ENCODE measurements around the gene MEIS2.
A peak's percentile ranks its signal among the peaks of the same experiment; 100 is the strongest.

MEIS2 gene

DNA sequence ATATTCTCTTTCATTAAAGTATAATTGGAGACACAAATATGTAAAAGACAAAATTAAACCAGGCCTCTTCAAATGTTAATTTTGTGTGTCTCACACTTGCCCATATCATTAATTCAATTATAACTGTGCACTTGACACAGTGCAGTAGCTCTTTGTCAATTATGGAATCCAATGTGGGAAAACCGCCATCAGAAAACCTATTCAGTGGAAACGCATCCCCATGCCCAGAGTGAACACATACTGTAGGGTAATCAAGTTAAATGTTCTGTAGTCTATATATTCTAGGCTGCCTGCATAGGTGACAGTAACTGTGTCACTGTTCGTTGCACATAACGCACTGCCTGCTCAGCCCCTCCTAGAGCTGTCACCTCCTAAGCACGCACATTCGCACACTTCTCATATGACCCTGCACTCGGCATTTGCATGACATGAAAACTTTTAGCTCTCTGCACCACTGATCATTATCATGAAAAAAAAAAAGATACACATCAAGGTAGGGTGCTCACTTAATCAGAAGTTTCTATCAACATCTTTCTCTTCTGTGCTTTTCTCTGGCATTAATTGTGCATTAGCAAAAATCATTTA is 63.2 kb downstream of the MEIS2 start:
- TF ChIP-seq, protein P1, sequence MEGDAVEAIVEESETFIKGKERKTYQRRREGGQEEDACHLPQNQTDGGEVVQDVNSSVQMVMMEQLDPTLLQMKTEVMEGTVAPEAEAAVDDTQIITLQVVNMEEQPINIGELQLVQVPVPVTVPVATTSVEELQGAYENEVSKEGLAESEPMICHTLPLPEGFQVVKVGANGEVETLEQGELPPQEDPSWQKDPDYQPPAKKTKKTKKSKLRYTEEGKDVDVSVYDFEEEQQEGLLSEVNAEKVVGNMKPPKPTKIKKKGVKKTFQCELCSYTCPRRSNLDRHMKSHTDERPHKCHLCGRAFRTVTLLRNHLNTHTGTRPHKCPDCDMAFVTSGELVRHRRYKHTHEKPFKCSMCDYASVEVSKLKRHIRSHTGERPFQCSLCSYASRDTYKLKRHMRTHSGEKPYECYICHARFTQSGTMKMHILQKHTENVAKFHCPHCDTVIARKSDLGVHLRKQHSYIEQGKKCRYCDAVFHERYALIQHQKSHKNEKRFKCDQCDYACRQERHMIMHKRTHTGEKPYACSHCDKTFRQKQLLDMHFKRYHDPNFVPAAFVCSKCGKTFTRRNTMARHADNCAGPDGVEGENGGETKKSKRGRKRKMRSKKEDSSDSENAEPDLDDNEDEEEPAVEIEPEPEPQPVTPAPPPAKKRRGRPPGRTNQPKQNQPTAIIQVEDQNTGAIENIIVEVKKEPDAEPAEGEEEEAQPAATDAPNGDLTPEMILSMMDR (IDR thresholded peaks at IDR 0.05; ENCODE audit: insufficient read depth, low read depth, low read length, missing control alignments), result no peak
- DNase-seq (ENCODE audit: low read depth), result no peak
- H3K4me3 ChIP-seq (ENCODE audit: low read length), result no peak overlapping the region

- H3K4me3 ChIP-seq (ENCODE audit: low read length), result no peak overlapping the region
- DNase-seq (ENCODE audit: low read depth), result no peak
- TF ChIP-seq, protein P1 (IDR thresholded peaks at IDR 0.05; ENCODE audit: insufficient read depth, low read depth, low read length, missing control alignments), result no peak
Observed at GRCh38 chr15:37034835-37035748, 65.3 kb downstream of the MEIS2 start.

DNA sequence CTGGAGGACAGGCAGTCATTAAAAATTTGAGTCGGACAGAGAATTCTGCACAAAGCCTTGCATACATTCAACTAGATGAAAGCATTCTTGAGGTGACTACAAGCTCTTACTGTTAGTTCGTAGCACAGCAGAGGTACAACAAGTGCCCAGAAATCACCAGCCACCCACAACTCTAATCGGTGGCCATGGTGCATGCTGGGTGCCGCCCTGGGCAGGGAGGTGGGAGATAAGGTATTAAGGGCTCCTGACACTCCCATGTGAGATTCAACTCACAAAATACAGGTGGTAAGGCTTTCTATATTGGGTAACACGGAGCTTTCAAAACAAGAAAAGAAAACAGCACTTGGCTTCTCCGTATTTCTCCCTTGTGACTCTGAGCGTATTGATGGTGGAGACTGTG is 66.0 kb downstream of the MEIS2 start:
- H3K4me3 ChIP-seq (ENCODE audit: low read length), result no peak overlapping the region
- TF ChIP-seq, protein P1 (IDR thresholded peaks at IDR 0.05; ENCODE audit: insufficient read depth, low read depth, low read length, missing control alignments), result no peak
- DNase-seq (ENCODE audit: low read depth), result no peak

- DNase-seq (ENCODE audit: low read depth), result no peak
- no peak overlapping the region for H3K4me3 ChIP-seq (ENCODE audit: low read length)
- TF ChIP-seq, protein P1 (IDR thresholded peaks at IDR 0.05; ENCODE audit: insufficient read depth, low read depth, low read length, missing control alignments), result no peak
Observed at GRCh38 chr15:37032091-37032775, 68.1 kb downstream of the MEIS2 start.

DNA sequence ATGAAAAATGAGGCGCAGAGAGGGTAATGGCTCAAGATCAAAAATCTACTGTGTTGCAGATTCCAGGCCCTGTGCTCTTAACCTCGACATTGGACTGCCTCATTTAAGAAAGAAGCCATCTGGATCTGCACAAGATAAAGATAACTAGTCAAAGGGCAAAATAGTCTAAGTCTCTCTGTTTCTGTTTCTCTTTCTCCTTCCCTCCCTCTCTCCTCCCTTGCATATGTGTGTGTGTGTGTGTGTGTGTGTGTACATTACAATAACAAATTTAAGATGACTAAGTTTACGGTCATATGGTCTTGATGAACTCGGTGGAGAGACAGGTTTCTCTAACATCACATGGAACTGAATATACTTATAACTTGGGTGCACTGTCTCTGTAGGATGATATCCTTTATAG is 69.2 kb downstream of the MEIS2 start:
- H3K4me3 ChIP-seq (ENCODE audit: low read length), result no peak overlapping the region
- peak; percentile 51 for DNase-seq (ENCODE audit: low read depth)
- TF ChIP-seq, protein P1 (IDR thresholded peaks at IDR 0.05; ENCODE audit: insufficient read depth, low read depth, low read length, missing control alignments), result no peak

DNA sequence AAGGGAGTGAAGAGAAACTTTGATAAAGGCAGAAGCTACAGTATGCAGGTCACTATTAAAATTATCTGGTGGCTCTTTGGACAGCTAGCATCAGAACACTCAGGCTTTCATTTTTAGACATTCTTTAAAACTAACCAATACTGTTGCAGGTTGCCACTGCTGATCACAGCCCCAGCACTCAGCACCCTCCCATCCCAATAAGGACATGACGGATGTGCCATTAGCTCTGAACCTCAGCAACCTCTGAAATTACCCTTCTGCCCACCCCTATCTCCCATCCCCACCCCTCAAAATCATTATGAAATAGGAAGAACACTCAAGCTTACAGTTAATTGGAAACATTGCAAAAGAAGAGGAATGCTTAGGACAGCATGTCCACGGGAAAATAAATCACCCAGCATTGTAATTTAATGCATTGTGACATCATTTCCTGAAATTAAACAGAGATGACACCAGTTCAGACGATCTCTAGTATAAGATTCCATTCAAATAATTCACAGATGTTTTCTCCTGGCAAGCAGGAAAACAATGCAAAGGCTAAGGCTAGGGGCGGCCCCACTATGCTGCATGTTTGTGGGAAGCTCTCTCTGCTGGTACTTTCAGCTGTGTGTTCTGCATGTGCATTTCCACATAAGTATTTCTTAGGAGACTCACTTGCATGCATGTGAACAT is 71.6 kb downstream of the MEIS2 start:
- no peak overlapping the region for H3K4me3 ChIP-seq (ENCODE audit: low read length)
- TF ChIP-seq, protein P1 (IDR thresholded peaks at IDR 0.05; ENCODE audit: insufficient read depth, low read depth, low read length, missing control alignments), result no peak
- DNase-seq (ENCODE audit: low read depth), result peak; percentile 21

Measured in epithelial cell of esophagus (primary cell).